ENCODE measurements around the gene FGF6.

FGF6 gene

GRCh38 chr12:4441355-4442335 lies 4.0 kb downstream of the FGF6 start:
- no peak for DNase-seq (ENCODE audit: low spot score)

GRCh38 chr12:4440187-4440941 lies 5.3 kb downstream of the FGF6 start:
- DNase-seq (ENCODE audit: low spot score): no peak
- no peak for TF ChIP-seq CTCF (IDR thresholded peaks at IDR 0.05; ENCODE audit: extremely low read depth, insufficient read depth, missing control alignments)

More at GRCh38 chr12:4441355-4442335, 4.0 kb downstream of the FGF6 start:
- TF ChIP-seq CTCF (IDR thresholded peaks at IDR 0.05; ENCODE audit: extremely low read depth, insufficient read depth, missing control alignments): no peak
- in situ Hi-C loops (cut with MboI; ENCODE audit: low pct_unique_long_range_greater_than_20kb, low sequenced_read_pairs, unreplicated experiment): no loop called here

GRCh38 chr12:4439736-4440135 lies 5.9 kb downstream of the FGF6 start:
- TF ChIP-seq CTCF (IDR thresholded peaks at IDR 0.05; ENCODE audit: extremely low read depth, insufficient read depth, missing control alignments): no peak
- DNase-seq (ENCODE audit: low spot score): no peak
- in situ Hi-C loops (cut with MboI; ENCODE audit: low pct_unique_long_range_greater_than_20kb, low sequenced_read_pairs, unreplicated experiment): no loop called here

More at GRCh38 chr12:4440187-4440941, 5.3 kb downstream of the FGF6 start:
- in situ Hi-C loops (cut with MboI; ENCODE audit: low pct_unique_long_range_greater_than_20kb, low sequenced_read_pairs, unreplicated experiment): no loop called here

GRCh38 chr12:4438834-4439596 lies 6.6 kb downstream of the FGF6 start:
- DNase-seq (ENCODE audit: low spot score): no peak
- in situ Hi-C loops (cut with MboI; ENCODE audit: low pct_unique_long_range_greater_than_20kb, low sequenced_read_pairs, unreplicated experiment): no loop called here
- TF ChIP-seq CTCF (IDR thresholded peaks at IDR 0.05; ENCODE audit: extremely low read depth, insufficient read depth, missing control alignments): no peak

- in situ Hi-C loops (cut with MboI; ENCODE audit: low pct_unique_long_range_greater_than_20kb, low sequenced_read_pairs, unreplicated experiment): no loop called here
- TF ChIP-seq CTCF (IDR thresholded peaks at IDR 0.05; ENCODE audit: extremely low read depth, insufficient read depth, missing control alignments): no peak
- DNase-seq (ENCODE audit: low spot score): no peak
Measured at GRCh38 chr12:4435537-4435936, 10.1 kb downstream of the FGF6 start.
